Endodermal cell (in vitro differentiated cells): ENCODE measurements around the gene HECTD2. TPM values are rescaled to one million over a fixed set of nuclear protein-coding genes. Genes with fewer than 3 reads are reported as not detected.
"Not testable (repeated sequence)": the region's sequence is repeated elsewhere in the genome, so short reads cannot be mapped to it uniquely, and the experiment has no call there.

ENCODE experiments used
- DNase-seq: peaks from one replicate; pipeline ENCODE4 v3.0.0-alpha.2; 2017
- H3K27ac ChIP-seq: 2 replicates; pipeline ENCODE4 v1.5.1; 2013; ENCODE audit warnings: mild to moderate bottlenecking, low read depth, low read length, moderate library complexity
- H3K27me3 ChIP-seq: 2 replicates; pipeline ENCODE4 v1.6.1; 2013; ENCODE audit warnings: mild to moderate bottlenecking, low read length, moderate library complexity; ENCODE audit not compliant: insufficient read depth, control insufficient read depth, poor library complexity, severe bottlenecking
- H3K36me3 ChIP-seq: 2 replicates; pipeline ENCODE4 v1.7.0; 2013; ENCODE audit warnings: mild to moderate bottlenecking, low read length, moderate library complexity; ENCODE audit not compliant: control insufficient read depth, insufficient read depth
- H3K4me1 ChIP-seq: one replicate; pipeline ENCODE4 v1.7.0; 2013; ENCODE audit warnings: low read length; ENCODE audit not compliant: control insufficient read depth, insufficient read depth
- H3K4me3 ChIP-seq: 2 replicates; pipeline ENCODE4 v1.5.1; 2013; ENCODE audit warnings: mild to moderate bottlenecking, low read length, moderate library complexity
- H3K9ac ChIP-seq: 2 replicates; pipeline ENCODE4 v1.6.1; 2013; ENCODE audit warnings: mild to moderate bottlenecking, low read length, moderate library complexity; ENCODE audit not compliant: poor library complexity, severe bottlenecking; ENCODE audit errors: extremely low read depth
- H3K9me3 ChIP-seq: 2 replicates; pipeline ENCODE4 v1.6.1; 2013; ENCODE audit warnings: mild to moderate bottlenecking, low read length, moderate library complexity; ENCODE audit not compliant: control insufficient read depth
- H3K27ac Mint-ChIP-seq: 2 replicates; pipeline ENCODE4 v1.8.0; 2020; ENCODE audit warnings: mixed read lengths
- H3K27me3 Mint-ChIP-seq: 2 replicates; pipeline ENCODE4 v1.8.0; 2021; ENCODE audit warnings: mild to moderate bottlenecking, mixed read lengths; ENCODE audit not compliant: insufficient read depth
- H3K36me3 Mint-ChIP-seq: 2 replicates; pipeline ENCODE4 v1.8.0; 2020; ENCODE audit warnings: low read depth, mixed read lengths
- H3K4me1 Mint-ChIP-seq: 2 replicates; pipeline ENCODE4 v1.8.0; 2020; ENCODE audit warnings: mixed read lengths
- H3K4me3 Mint-ChIP-seq: 2 replicates; pipeline ENCODE4 v1.8.0; 2020; ENCODE audit warnings: mild to moderate bottlenecking, moderate library complexity, mixed read lengths
- H3K9me3 Mint-ChIP-seq: 2 replicates; pipeline ENCODE4 v1.8.0; 2020; ENCODE audit warnings: mild to moderate bottlenecking, mixed read lengths
- CTCF ChIP-seq: fragments of 200-600 bp; sonication (generic); conservative IDR thresholded peaks from 2 replicates; pipeline ENCODE4 v1.5.0; 2021; ENCODE audit warnings: antibody characterized with exemption, mild to moderate bottlenecking
- WGBS, 2 experiments: methylation state at CpG; one replicate each; pipeline versions ENCODE4 v1.1.5 to v1.1.7; 2013; ENCODE audit warnings: missing lambda C conversion rate in 2 of 2, mixed read lengths in 1 of 2; ENCODE audit not compliant: insufficient coverage in 1 of 2, insufficient read length in 1 of 2; 5-methylcytosine and 5-hydroxymethylcytosine counted together
- total RNA-seq, 2 donors: library from RNA; stranded (reverse); fragmentation: NEBNext Ultra II Directional in 1 of 2; extraction: Animal tissue kit (Norgen Biotek cat#: 25700) in 1 of 2; gene quantifications; 2 replicates in 1 of 2; 3 replicates in 1 of 2; pipeline ENCODE4 v1.2.1, GENCODE V29; 2021

Gene HECTD2
- total RNA-seq, 2 donors from 2014 or later, result 8.8 to 13.4 TPM

GRCh38 chr10:91528768-91529167, 118.6 kb downstream of the HECTD2 start:
- 87% methylated on average over 1 of the region's 1 CpG; no CpG with 5 or more reads in 1 of the 2 experiments for WGBS, 2 experiments

GRCh38 chr10:91534789-91535188, 124.6 kb downstream of the HECTD2 start:
- H3K36me3 Mint-ChIP-seq, H3K9ac ChIP-seq, DNase-seq, H3K4me3 Mint-ChIP-seq, H3K4me3 ChIP-seq, H3K4me1 ChIP-seq, H3K36me3 ChIP-seq, H3K4me1 Mint-ChIP-seq, H3K9me3 ChIP-seq, H3K27me3 Mint-ChIP-seq, H3K9me3 Mint-ChIP-seq, H3K27ac ChIP-seq, H3K27me3 ChIP-seq, H3K27ac Mint-ChIP-seq: not testable (repeated sequence)
- no CpG with 5 or more reads among the region's 1 CpG for WGBS, 2 experiments

More at GRCh38 chr10:91528768-91529167, 118.6 kb downstream of the HECTD2 start:
- no peak overlapping the region for H3K4me3 ChIP-seq
- H3K27me3 ChIP-seq, result no peaks in the 10 kb centered on the region
- H3K4me3 Mint-ChIP-seq, result no peak overlapping the region
- no peaks in the 10 kb centered on the region for H3K4me1 ChIP-seq
- H3K36me3 Mint-ChIP-seq, result no peaks in the 10 kb centered on the region
- H3K27me3 Mint-ChIP-seq, result peaks cover 9% of the 10 kb centered on the region
- no peaks in the 10 kb centered on the region for H3K4me1 Mint-ChIP-seq
- no peak overlapping the region for H3K9ac ChIP-seq
- no peak overlapping the region for H3K27ac ChIP-seq
- H3K9me3 ChIP-seq, result no peaks in the 10 kb centered on the region
- H3K27ac Mint-ChIP-seq, result no peak overlapping the region
- no peak for DNase-seq
- H3K9me3 Mint-ChIP-seq, result no peaks in the 10 kb centered on the region
- no peak for TF ChIP-seq CTCF
- no peaks in the 10 kb centered on the region for H3K36me3 ChIP-seq

- Histone ChIP-seq H3K9me3 (no peaks in the 10 kb centered on the region), H3K27ac (no peak overlapping the region), H3K4me1 (no peaks in the 10 kb centered on the region), H3K9ac (no peak overlapping the region), H3K36me3 (no peaks in the 10 kb centered on the region), H3K27me3 (no peaks in the 10 kb centered on the region), H3K4me3 (no peak overlapping the region)
- 90 to 93% methylated on average over 2 to 4 of the region's 4 CpGs for WGBS, 2 experiments
- Mint-ChIP-seq H3K4me3 (no peak overlapping the region), H3K27me3 (peaks cover 5% of the 10 kb centered on the region), H3K27ac (no peak overlapping the region), H3K9me3 (peaks cover 11% of the 10 kb centered on the region), H3K36me3 (no peaks in the 10 kb centered on the region), H3K4me1 (no peaks in the 10 kb centered on the region)
- TF ChIP-seq CTCF, result no peak
- no peak for DNase-seq
Observed at GRCh38 chr10:91536111-91536510, 126.0 kb downstream of the HECTD2 start.

- H3K36me3 Mint-ChIP-seq, result no peaks in the 10 kb centered on the region
- Histone ChIP-seq H3K4me3 (no peak overlapping the region), H3K9me3 (no peaks in the 10 kb centered on the region), H3K9ac (no peak overlapping the region), H3K36me3 (no peaks in the 10 kb centered on the region), H3K4me1 (no peaks in the 10 kb centered on the region), H3K27me3 (no peaks in the 10 kb centered on the region), H3K27ac (no peak overlapping the region)
- no peak for TF ChIP-seq CTCF
- peaks cover 11% of the 10 kb centered on the region for H3K9me3 Mint-ChIP-seq
- no peak overlapping the region for H3K4me3 Mint-ChIP-seq
- no peak overlapping the region for H3K27ac Mint-ChIP-seq
- DNase-seq, result no peak
- peaks cover 4% of the 10 kb centered on the region for H3K27me3 Mint-ChIP-seq
- WGBS, 2 experiments, result 90% methylated on average over 1 to 2 of the region's 2 CpGs
- no peaks in the 10 kb centered on the region for H3K4me1 Mint-ChIP-seq
Observed at GRCh38 chr10:91536733-91537132, 126.6 kb downstream of the HECTD2 start.
